ENCODE measurements around the gene RBM23. TPM values are rescaled to one million over a fixed set of nuclear protein-coding genes. Genes with fewer than 3 reads are reported as not detected.

The RBM23 gene
- polyA plus RNA-seq, 1 donor from 2014 or later, result 83.7 TPM

DNA sequence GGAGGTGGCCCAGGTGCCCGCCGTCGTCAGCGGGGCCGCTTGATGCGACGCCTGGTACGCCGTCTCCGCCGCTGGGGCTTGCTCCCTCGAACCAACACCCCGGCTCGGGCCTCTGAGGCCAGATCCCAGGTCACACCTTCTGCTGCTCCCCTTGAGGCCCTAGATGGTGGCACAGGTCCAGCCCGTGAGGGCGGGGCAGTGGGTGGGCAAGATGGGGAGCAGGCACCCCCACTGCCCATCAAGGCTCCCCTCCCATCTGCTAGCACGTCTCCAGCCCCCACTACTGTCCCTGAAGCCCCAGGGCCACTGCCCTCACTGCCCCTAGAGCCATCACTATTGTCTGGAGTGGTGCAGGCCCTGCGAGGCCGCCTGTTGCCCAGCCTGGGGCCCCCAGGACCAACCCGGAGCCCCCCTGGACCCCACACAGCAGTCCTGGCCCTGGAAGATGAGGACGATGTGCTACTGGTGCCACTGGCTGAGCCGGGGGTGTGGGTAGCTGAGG lies 41.9 kb downstream of the RBM23 start:
- H3K9me2 ChIP-seq (ENCODE audit: insufficient read depth, low read length), result no peaks in the 10 kb centered on the region
- no peak for TF ChIP-seq MXI1 (conservative IDR thresholded peaks at IDR 0.05; ENCODE audit: poor library complexity, severe bottlenecking)
- TF ChIP-seq POLR2AphosphoS5 (IDR thresholded peaks at IDR 0.05), result no peak
- TF ChIP-seq, protein P1, sequence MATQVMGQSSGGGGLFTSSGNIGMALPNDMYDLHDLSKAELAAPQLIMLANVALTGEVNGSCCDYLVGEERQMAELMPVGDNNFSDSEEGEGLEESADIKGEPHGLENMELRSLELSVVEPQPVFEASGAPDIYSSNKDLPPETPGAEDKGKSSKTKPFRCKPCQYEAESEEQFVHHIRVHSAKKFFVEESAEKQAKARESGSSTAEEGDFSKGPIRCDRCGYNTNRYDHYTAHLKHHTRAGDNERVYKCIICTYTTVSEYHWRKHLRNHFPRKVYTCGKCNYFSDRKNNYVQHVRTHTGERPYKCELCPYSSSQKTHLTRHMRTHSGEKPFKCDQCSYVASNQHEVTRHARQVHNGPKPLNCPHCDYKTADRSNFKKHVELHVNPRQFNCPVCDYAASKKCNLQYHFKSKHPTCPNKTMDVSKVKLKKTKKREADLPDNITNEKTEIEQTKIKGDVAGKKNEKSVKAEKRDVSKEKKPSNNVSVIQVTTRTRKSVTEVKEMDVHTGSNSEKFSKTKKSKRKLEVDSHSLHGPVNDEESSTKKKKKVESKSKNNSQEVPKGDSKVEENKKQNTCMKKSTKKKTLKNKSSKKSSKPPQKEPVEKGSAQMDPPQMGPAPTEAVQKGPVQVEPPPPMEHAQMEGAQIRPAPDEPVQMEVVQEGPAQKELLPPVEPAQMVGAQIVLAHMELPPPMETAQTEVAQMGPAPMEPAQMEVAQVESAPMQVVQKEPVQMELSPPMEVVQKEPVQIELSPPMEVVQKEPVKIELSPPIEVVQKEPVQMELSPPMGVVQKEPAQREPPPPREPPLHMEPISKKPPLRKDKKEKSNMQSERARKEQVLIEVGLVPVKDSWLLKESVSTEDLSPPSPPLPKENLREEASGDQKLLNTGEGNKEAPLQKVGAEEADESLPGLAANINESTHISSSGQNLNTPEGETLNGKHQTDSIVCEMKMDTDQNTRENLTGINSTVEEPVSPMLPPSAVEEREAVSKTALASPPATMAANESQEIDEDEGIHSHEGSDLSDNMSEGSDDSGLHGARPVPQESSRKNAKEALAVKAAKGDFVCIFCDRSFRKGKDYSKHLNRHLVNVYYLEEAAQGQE (IDR thresholded peaks at IDR 0.05; ENCODE audit: borderline replicate concordance), result no peak
- no peak for TF ChIP-seq EZH2 (IDR thresholded peaks at IDR 0.05; ENCODE audit: borderline replicate concordance, insufficient read depth, low read length, poor library complexity, severe bottlenecking)
- TF ChIP-seq TAF1 (IDR thresholded peaks at IDR 0.05; ENCODE audit: low read depth), result no peak
- TF ChIP-seq RAD21 (conservative IDR thresholded peaks at IDR 0.05), result no peak
- TF ChIP-seq, protein P2, sequence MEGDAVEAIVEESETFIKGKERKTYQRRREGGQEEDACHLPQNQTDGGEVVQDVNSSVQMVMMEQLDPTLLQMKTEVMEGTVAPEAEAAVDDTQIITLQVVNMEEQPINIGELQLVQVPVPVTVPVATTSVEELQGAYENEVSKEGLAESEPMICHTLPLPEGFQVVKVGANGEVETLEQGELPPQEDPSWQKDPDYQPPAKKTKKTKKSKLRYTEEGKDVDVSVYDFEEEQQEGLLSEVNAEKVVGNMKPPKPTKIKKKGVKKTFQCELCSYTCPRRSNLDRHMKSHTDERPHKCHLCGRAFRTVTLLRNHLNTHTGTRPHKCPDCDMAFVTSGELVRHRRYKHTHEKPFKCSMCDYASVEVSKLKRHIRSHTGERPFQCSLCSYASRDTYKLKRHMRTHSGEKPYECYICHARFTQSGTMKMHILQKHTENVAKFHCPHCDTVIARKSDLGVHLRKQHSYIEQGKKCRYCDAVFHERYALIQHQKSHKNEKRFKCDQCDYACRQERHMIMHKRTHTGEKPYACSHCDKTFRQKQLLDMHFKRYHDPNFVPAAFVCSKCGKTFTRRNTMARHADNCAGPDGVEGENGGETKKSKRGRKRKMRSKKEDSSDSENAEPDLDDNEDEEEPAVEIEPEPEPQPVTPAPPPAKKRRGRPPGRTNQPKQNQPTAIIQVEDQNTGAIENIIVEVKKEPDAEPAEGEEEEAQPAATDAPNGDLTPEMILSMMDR (IDR thresholded peaks at IDR 0.05; ENCODE audit: poor library complexity, severe bottlenecking), result no peak
- no peak for TF ChIP-seq EP300 (conservative IDR thresholded peaks at IDR 0.05; ENCODE audit: poor library complexity, severe bottlenecking)
- TF ChIP-seq SMC3 (conservative IDR thresholded peaks at IDR 0.05; ENCODE audit: poor library complexity), result no peak
- no peak overlapping the region for H3K27ac ChIP-seq (ENCODE audit: low read length)
- no peak overlapping the region for H2AFZ ChIP-seq (ENCODE audit: low read depth, low read length)
- H3K79me2 ChIP-seq (replicated peaks; ENCODE audit: insufficient read depth, low read length), result no peaks in the 10 kb centered on the region
- no peak overlapping the region for H3K4me3 ChIP-seq (ENCODE audit: low read length)
- H3F3A ChIP-seq (ENCODE audit: insufficient read depth, low read length, poor library complexity, severe bottlenecking), result no peaks in the 10 kb centered on the region
- H4K20me1 ChIP-seq (ENCODE audit: insufficient read depth), result no peaks in the 10 kb centered on the region
- H3K9me3 ChIP-seq (ENCODE audit: low read length), result no peaks in the 10 kb centered on the region
- no peak overlapping the region for H3K9ac ChIP-seq (ENCODE audit: low read length)
- peaks cover 5% of the 10 kb centered on the region for H3K27me3 ChIP-seq (ENCODE audit: insufficient read depth, low read depth, low read length)
- H3K36me3 ChIP-seq (ENCODE audit: insufficient read depth, low read length), result no peaks in the 10 kb centered on the region
- no peak overlapping the region for H3K4me2 ChIP-seq (ENCODE audit: low read length)

DNA sequence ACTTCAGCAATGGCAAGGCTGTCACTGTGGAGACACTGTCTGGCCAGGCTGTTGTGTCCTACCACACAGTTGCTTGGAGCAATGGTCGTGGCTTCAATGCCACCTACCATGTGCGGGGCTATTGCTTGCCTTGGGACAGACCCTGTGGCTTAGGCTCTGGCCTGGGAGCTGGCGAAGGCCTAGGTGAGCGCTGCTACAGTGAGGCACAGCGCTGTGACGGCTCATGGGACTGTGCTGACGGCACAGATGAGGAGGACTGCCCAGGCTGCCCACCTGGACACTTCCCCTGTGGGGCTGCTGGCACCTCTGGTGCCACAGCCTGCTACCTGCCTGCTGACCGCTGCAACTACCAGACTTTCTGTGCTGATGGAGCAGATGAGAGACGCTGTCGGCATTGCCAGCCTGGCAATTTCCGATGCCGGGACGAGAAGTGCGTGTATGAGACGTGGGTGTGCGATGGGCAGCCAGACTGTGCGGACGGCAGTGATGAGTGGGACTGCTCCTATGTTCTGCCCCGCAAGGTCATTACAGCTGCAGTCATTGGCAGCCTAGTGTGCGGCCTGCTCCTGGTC lies 43.1 kb downstream of the RBM23 start:
- H3K9me2 ChIP-seq (ENCODE audit: insufficient read depth, low read length), result no peaks in the 10 kb centered on the region

More for the DNA sequence above, 43.1 kb downstream of the RBM23 start:
- Histone ChIP-seq H3K79me2 (replicated peaks; ENCODE audit: insufficient read depth, low read length) (no peaks in the 10 kb centered on the region), H3K4me3 (ENCODE audit: low read length) (no peak overlapping the region), H3F3A (ENCODE audit: insufficient read depth, low read length, poor library complexity, severe bottlenecking) (no peaks in the 10 kb centered on the region), H3K9ac (ENCODE audit: low read length) (no peak overlapping the region), H3K9me3 (ENCODE audit: low read length) (no peaks in the 10 kb centered on the region), H3K27me3 (ENCODE audit: insufficient read depth, low read depth, low read length) (peaks cover 16% of the 10 kb centered on the region), H2AFZ (ENCODE audit: low read depth, low read length) (no peak overlapping the region), H3K4me2 (ENCODE audit: low read length) (no peak overlapping the region), H3K27ac (ENCODE audit: low read length) (no peak overlapping the region), H4K20me1 (ENCODE audit: insufficient read depth) (no peaks in the 10 kb centered on the region), H3K36me3 (ENCODE audit: insufficient read depth, low read length) (no peaks in the 10 kb centered on the region)
- TF ChIP-seq TAF1 (IDR thresholded peaks at IDR 0.05; ENCODE audit: low read depth) (no peak), RAD21 (conservative IDR thresholded peaks at IDR 0.05) (no peak), EZH2 (IDR thresholded peaks at IDR 0.05; ENCODE audit: borderline replicate concordance, insufficient read depth, low read length, poor library complexity, severe bottlenecking) (no peak), EP300 (conservative IDR thresholded peaks at IDR 0.05; ENCODE audit: poor library complexity, severe bottlenecking) (no peak), POLR2AphosphoS5 (IDR thresholded peaks at IDR 0.05) (no peak), SMC3 (conservative IDR thresholded peaks at IDR 0.05; ENCODE audit: poor library complexity) (no peak), MXI1 (conservative IDR thresholded peaks at IDR 0.05; ENCODE audit: poor library complexity, severe bottlenecking) (no peak)
- TF ChIP-seq, protein P2 (IDR thresholded peaks at IDR 0.05; ENCODE audit: poor library complexity, severe bottlenecking), result no peak
- TF ChIP-seq, protein P1 (IDR thresholded peaks at IDR 0.05; ENCODE audit: borderline replicate concordance), result no peak
